GM12864 (cell line): ENCODE measurements around the gene TRIM24.
"Not testable (repeated sequence)": the region's sequence is repeated elsewhere in the genome, so short reads cannot be mapped to it uniquely, and the experiment has no call there.

Experiments
- DNase-seq: peaks from one replicate; pipeline ENCODE4 v3.0.0-alpha.2; 2011; ENCODE audit warnings: low read depth
- H3K4me3 ChIP-seq: 2 replicates; pipeline ENCODE4 v1.5.1; 2011; ENCODE audit warnings: mild to moderate bottlenecking, low read depth, low read length, control low read depth
- CTCF ChIP-seq: IDR thresholded peaks from 2 replicates; pipeline ENCODE4 v1.5.1; 2011; ENCODE audit warnings: low read depth, mild to moderate bottlenecking, moderate library complexity, low read length, control low read depth, inconsistent platforms; ENCODE audit errors: missing control alignments

The TRIM24 gene

GRCh38 chr7:138460649-138461607, 869 bp downstream of the TRIM24 start:
- peak overlapping the region; percentile 77 for H3K4me3 ChIP-seq
- DNase-seq, result no peak
- peak; percentile 2 for TF ChIP-seq CTCF

- not testable (repeated sequence) for H3K4me3 ChIP-seq, DNase-seq
Measured at GRCh38 chr7:138463291-138463618, 3.2 kb downstream of the TRIM24 start.

- no peak overlapping the region for H3K4me3 ChIP-seq
- DNase-seq, result no peak
- no peak for TF ChIP-seq CTCF
Measured at GRCh38 chr7:138465046-138465445, 5.0 kb downstream of the TRIM24 start.

- not testable (repeated sequence) for H3K4me3 ChIP-seq, DNase-seq
Measured at GRCh38 chr7:138466069-138466756, 6.2 kb downstream of the TRIM24 start.

GRCh38 chr7:138468244-138469123, 8.4 kb downstream of the TRIM24 start:
- no peak for TF ChIP-seq CTCF
- H3K4me3 ChIP-seq, result no peak overlapping the region
- no peak for DNase-seq

- no peak for DNase-seq
- H3K4me3 ChIP-seq, result no peak overlapping the region
- TF ChIP-seq CTCF, result no peak
Measured at GRCh38 chr7:138470391-138471157, 10.5 kb downstream of the TRIM24 start.

GRCh38 chr7:138472292-138473079, 12.4 kb downstream of the TRIM24 start:
- DNase-seq, result no peak

More at GRCh38 chr7:138472292-138473079, 12.4 kb downstream of the TRIM24 start:
- H3K4me3 ChIP-seq, result no peak overlapping the region
- TF ChIP-seq CTCF, result no peak
